GM23248 (cell line): Measurements from ENCODE around the gene PIP4K2C. TPM values are rescaled to one million over a fixed set of nuclear protein-coding genes. Genes with fewer than 3 reads are reported as not detected.

Experiments
- DNase-seq: peaks from one replicate; pipeline ENCODE4 v3.0.0-alpha.2; 2015
- H2AFZ ChIP-seq: fragments of 200-600 bp; sonication (generic); 2 replicates; pipeline ENCODE4 v1.6.1; 2016; ENCODE audit warnings: antibody characterized with exemption
- H3F3A ChIP-seq: fragments of 200-600 bp; sonication (generic); 2 replicates; pipeline ENCODE4 v1.6.1; 2016; ENCODE audit warnings: mild to moderate bottlenecking, antibody characterized with exemption, mixed run types; ENCODE audit not compliant: insufficient read depth
- H3K27ac ChIP-seq: fragments of 200-600 bp; sonication (generic); 2 replicates; pipeline ENCODE4 v1.5.1; 2016; ENCODE audit warnings: mild to moderate bottlenecking
- H3K27me3 ChIP-seq: fragments of 200-600 bp; sonication (generic); replicated peaks from 2 replicates; pipeline ENCODE4 v1.6.1; 2016; ENCODE audit warnings: mild to moderate bottlenecking; ENCODE audit not compliant: insufficient read depth
- H3K36me3 ChIP-seq: fragments of 200-600 bp; sonication (generic); 2 replicates; pipeline ENCODE4 v1.6.1; 2016; ENCODE audit warnings: low read depth, mild to moderate bottlenecking
- H3K4me1 ChIP-seq: fragments of 200-600 bp; sonication (generic); 2 replicates; pipeline ENCODE4 v1.6.1; 2016; ENCODE audit warnings: mild to moderate bottlenecking; ENCODE audit not compliant: insufficient read depth
- H3K4me2 ChIP-seq: fragments of 200-600 bp; sonication (generic); one replicate; pipeline ENCODE4 v1.6.1; 2016; ENCODE audit warnings: mild to moderate bottlenecking; ENCODE audit not compliant: unreplicated experiment
- H3K4me3 ChIP-seq: fragments of 200-600 bp; sonication (generic); 2 replicates; pipeline ENCODE4 v1.5.1; 2016; ENCODE audit warnings: mild to moderate bottlenecking
- H3K79me2 ChIP-seq: fragments of 200-600 bp; sonication (generic); 2 replicates; pipeline ENCODE4 v1.6.1; 2016; ENCODE audit warnings: mild to moderate bottlenecking; ENCODE audit not compliant: insufficient read depth
- H3K9ac ChIP-seq: fragments of 200-600 bp; sonication (generic); 2 replicates; pipeline ENCODE4 v1.6.1; 2016; ENCODE audit warnings: mild to moderate bottlenecking
- H3K9me2 ChIP-seq: fragments of 200-600 bp; sonication (generic); 2 replicates; pipeline ENCODE4 v1.6.1; 2016; ENCODE audit warnings: mixed run types, mild to moderate bottlenecking, moderate library complexity; ENCODE audit not compliant: insufficient read depth
- H3K9me3 ChIP-seq: fragments of 200-600 bp; sonication (generic); one replicate; pipeline ENCODE4 v1.6.1; 2017; ENCODE audit warnings: low read depth
- H4K20me1 ChIP-seq: fragments of 200-600 bp; sonication (generic); 2 replicates; pipeline ENCODE4 v1.6.0; 2016; ENCODE audit not compliant: insufficient read depth
- EZH2 ChIP-seq: fragments of 200-600 bp; sonication (generic); IDR thresholded peaks from 2 replicates; pipeline ENCODE4 v1.6.1; 2018; ENCODE audit warnings: antibody characterized with exemption, mild to moderate bottlenecking; ENCODE audit not compliant: insufficient read depth, poor library complexity, severe bottlenecking
- EZH2phosphoT487 ChIP-seq: fragments of 200-600 bp; sonication (generic); IDR thresholded peaks from 2 replicates; pipeline ENCODE4 v1.6.1; 2018; ENCODE audit warnings: antibody characterized with exemption, moderate library complexity, mild to moderate bottlenecking, low read depth; ENCODE audit not compliant: insufficient read depth
- WGBS, 2 experiments: methylation state at CpG; one replicate each; pipeline ENCODE4 v1.1.6; 2015 to 2017; ENCODE audit warnings: low lambda C conversion rate in 2 of 2, low coverage in 1 of 2; ENCODE audit errors: missing lambda C conversion rate in 2 of 2; 5-methylcytosine and 5-hydroxymethylcytosine counted together
- in situ Hi-C: fragments of 300-500 bp; cut with MboI; formaldehyde crosslinking; loops from 2 replicates; pipeline ENCODE4 v1.15.0; 2020
- polyA plus RNA-seq: library from polyadenylated mRNA; unstranded; fragments of >200 nt; fragmentation: Nextera tagmentation; extraction: Ambion mirVana; gene quantifications from 2 replicates; pipeline ENCODE4 v1.2.1, GENCODE V29; 2016
- total RNA-seq: library from RNA; depleted of rRNA; stranded (reverse); fragments of >200 nt; shearing (Covaris generic); gene quantifications from 2 replicates; pipeline ENCODE4 v1.2.3, GENCODE V29; 2014

PIP4K2C gene
- total and polyA plus RNA-seq, 2 experiments from 2014 or later = 22.5 to 27.3 TPM

- H3K9ac ChIP-seq = no peak overlapping the region
- no peak overlapping the region for H3K4me2 ChIP-seq
- no peaks in the 10 kb centered on the region for H3K79me2 ChIP-seq
- TF ChIP-seq EZH2phosphoT487 (no peak), EZH2 (no peak)
- in situ Hi-C loops = no loop called here
- H2AFZ ChIP-seq = no peak overlapping the region
- H3K4me1 ChIP-seq = no peaks in the 10 kb centered on the region
- H3K27ac ChIP-seq = no peak overlapping the region
- no peaks in the 10 kb centered on the region for H3K9me3 ChIP-seq
- H3K4me3 ChIP-seq = no peak overlapping the region
- H4K20me1 ChIP-seq = no peaks in the 10 kb centered on the region
- no peaks in the 10 kb centered on the region; the same call in 1 of the 2 replicates for H3K27me3 ChIP-seq
- H3F3A ChIP-seq = no peaks in the 10 kb centered on the region
- H3K9me2 ChIP-seq = no peaks in the 10 kb centered on the region
- WGBS, 2 experiments = 53 to 60% methylated on average over 1 of the region's 1 CpG
- no peaks in the 10 kb centered on the region for H3K36me3 ChIP-seq
- no peak for DNase-seq
Measured at GRCh38 chr12:57581802-57582201, 9.2 kb upstream of the PIP4K2C start.

DNA sequence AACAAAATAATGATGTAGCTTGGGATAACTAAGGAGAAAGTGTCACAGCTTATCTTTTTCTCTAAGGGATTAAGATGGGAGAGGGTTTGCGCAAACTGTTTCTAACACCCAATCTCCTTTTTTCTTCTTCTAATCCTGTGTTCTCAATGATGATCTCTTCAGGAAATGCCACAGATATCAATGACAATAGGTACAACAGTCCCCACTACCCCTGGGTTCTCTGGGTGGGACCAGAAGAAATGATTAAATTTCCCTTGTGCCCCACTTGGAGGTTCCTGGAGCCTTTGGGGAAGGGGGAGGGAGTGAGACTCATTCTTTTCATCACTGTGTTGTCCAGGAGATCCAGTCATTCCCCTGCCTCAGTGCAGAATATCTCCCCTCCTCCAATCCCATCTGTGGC lies 8.6 kb upstream of the PIP4K2C start:
- Histone ChIP-seq H3K27me3 (no peaks in the 10 kb centered on the region; the same call in 1 of the 2 replicates), H3K9ac (no peak overlapping the region), H3K79me2 (no peaks in the 10 kb centered on the region), H3K4me2 (no peak overlapping the region), H3K4me3 (no peak overlapping the region), H3K9me3 (no peaks in the 10 kb centered on the region), H3K9me2 (no peaks in the 10 kb centered on the region), H3K36me3 (no peaks in the 10 kb centered on the region), H4K20me1 (no peaks in the 10 kb centered on the region), H3F3A (no peaks in the 10 kb centered on the region), H3K4me1 (no peaks in the 10 kb centered on the region), H2AFZ (no peak overlapping the region), H3K27ac (no peak overlapping the region)
- no peak for DNase-seq
- TF ChIP-seq EZH2 (no peak), EZH2phosphoT487 (no peak)
- in situ Hi-C loops = no loop called here
- WGBS, 2 experiments = 96 to 100% methylated on average over 1 of the region's 1 CpG

- no peaks in the 10 kb centered on the region for H3K9me2 ChIP-seq
- H3K4me3 ChIP-seq = no peak overlapping the region
- DNase-seq = peak; percentile 86
- no peak overlapping the region for H3K4me2 ChIP-seq
- TF ChIP-seq EZH2 (no peak), EZH2phosphoT487 (no peak)
- in situ Hi-C loops = no loop called here
- H3K27me3 ChIP-seq = peaks cover 5% of the 10 kb centered on the region; the same call in 1 of the 2 replicates
- no peak overlapping the region for H3K9ac ChIP-seq
- no peaks in the 10 kb centered on the region for H4K20me1 ChIP-seq
- no peaks in the 10 kb centered on the region for H3F3A ChIP-seq
- no peaks in the 10 kb centered on the region for H3K9me3 ChIP-seq
- no peak overlapping the region for H2AFZ ChIP-seq
- 51 to 52% methylated on average over 13 of the region's 13 CpGs for WGBS, 2 experiments
- H3K27ac ChIP-seq = no peak overlapping the region
- no peaks in the 10 kb centered on the region for H3K79me2 ChIP-seq
- no peaks in the 10 kb centered on the region for H3K4me1 ChIP-seq
- H3K36me3 ChIP-seq = no peaks in the 10 kb centered on the region
Measured at GRCh38 chr12:57583008-57583831, 7.8 kb upstream of the PIP4K2C start.

- peaks cover 6% of the 10 kb centered on the region; the same call in 1 of the 2 replicates for H3K27me3 ChIP-seq
- WGBS, 2 experiments = 98 to 100% methylated on average over 2 of the region's 2 CpGs
Measured at GRCh38 chr12:57584050-57584449, 6.9 kb upstream of the PIP4K2C start.

GRCh38 chr12:57584690-57585089 lies 6.3 kb upstream of the PIP4K2C start:
- no peak overlapping the region for H3K9ac ChIP-seq
- H3K9me3 ChIP-seq = no peaks in the 10 kb centered on the region
- TF ChIP-seq EZH2phosphoT487 = no peak
- no peak for TF ChIP-seq EZH2
- no peaks in the 10 kb centered on the region for H3K4me1 ChIP-seq
- no peak overlapping the region for H3K4me2 ChIP-seq
- H3K27me3 ChIP-seq = peaks cover 6% of the 10 kb centered on the region; the same call in 1 of the 2 replicates
- H3F3A ChIP-seq = no peaks in the 10 kb centered on the region
- no peaks in the 10 kb centered on the region for H3K9me2 ChIP-seq
- no peak overlapping the region for H3K4me3 ChIP-seq
- no peak overlapping the region for H3K27ac ChIP-seq
- no peak overlapping the region for H2AFZ ChIP-seq
- in situ Hi-C loops = no loop called here
- H4K20me1 ChIP-seq = no peaks in the 10 kb centered on the region
- no peaks in the 10 kb centered on the region for H3K79me2 ChIP-seq
- no peak for DNase-seq
- H3K36me3 ChIP-seq = no peaks in the 10 kb centered on the region

More at GRCh38 chr12:57584050-57584449, 6.9 kb upstream of the PIP4K2C start:
- Histone ChIP-seq H3K9me2 (no peaks in the 10 kb centered on the region), H4K20me1 (no peaks in the 10 kb centered on the region), H3K4me3 (no peak overlapping the region), H3K4me1 (no peaks in the 10 kb centered on the region), H3K79me2 (no peaks in the 10 kb centered on the region), H2AFZ (no peak overlapping the region), H3K36me3 (no peaks in the 10 kb centered on the region), H3K4me2 (no peak overlapping the region), H3K27ac (no peak overlapping the region), H3K9me3 (no peaks in the 10 kb centered on the region), H3F3A (no peaks in the 10 kb centered on the region), H3K9ac (no peak overlapping the region)
- in situ Hi-C loops = no loop called here
- TF ChIP-seq EZH2 (no peak), EZH2phosphoT487 (no peak)
- DNase-seq = no peak
